HCT116 (cell line): ENCODE results near the gene SLC17A2.

Experiments
- RAD21 ChIP-seq: IDR thresholded peaks from 2 replicates; pipeline ENCODE4 v1.6.1; 2012; ENCODE audit warnings: low read depth, mild to moderate bottlenecking
- TF ChIP-seq, protein P1 (sequence below), 3 experiments: fragments of 200-600 bp in 1 of 3; sonication (generic) in 1 of 3; IDR thresholded peaks in 2 of 3; conservative IDR thresholded peaks in 1 of 3; 2 replicates each; pipeline ENCODE4 v1.5.1; 2012 to 2017; ENCODE audit warnings: low read depth in 2 of 3, low read length in 2 of 3, antibody characterized with exemption in 1 of 3, borderline replicate concordance in 1 of 3, control low read depth in 1 of 3, mild to moderate bottlenecking in 1 of 3, mixed read lengths in 1 of 3, mixed run types in 1 of 3, moderate library complexity in 1 of 3; ENCODE audit not compliant: insufficient read depth in 1 of 3

DNA sequence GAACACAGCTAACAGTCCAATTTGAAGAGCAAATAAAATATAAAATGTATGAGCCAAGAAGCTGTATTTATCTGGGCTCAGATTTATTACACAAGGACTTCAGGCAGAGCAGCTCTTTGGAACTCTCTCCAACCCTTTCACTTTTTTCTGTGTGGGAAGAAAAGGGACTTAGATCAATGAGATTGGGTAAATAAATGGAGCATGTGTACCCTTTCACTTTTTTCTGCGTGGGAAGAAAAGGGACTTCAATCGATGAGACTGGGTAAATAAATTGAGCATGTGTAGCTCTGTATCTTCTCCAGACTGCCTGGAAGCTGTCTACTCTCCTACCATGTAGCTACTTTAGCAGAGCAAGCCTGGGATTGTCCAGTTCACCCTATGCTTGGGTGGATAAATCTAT, 67.1 kb downstream of the SLC17A2 start:
- TF ChIP-seq, protein P1, sequence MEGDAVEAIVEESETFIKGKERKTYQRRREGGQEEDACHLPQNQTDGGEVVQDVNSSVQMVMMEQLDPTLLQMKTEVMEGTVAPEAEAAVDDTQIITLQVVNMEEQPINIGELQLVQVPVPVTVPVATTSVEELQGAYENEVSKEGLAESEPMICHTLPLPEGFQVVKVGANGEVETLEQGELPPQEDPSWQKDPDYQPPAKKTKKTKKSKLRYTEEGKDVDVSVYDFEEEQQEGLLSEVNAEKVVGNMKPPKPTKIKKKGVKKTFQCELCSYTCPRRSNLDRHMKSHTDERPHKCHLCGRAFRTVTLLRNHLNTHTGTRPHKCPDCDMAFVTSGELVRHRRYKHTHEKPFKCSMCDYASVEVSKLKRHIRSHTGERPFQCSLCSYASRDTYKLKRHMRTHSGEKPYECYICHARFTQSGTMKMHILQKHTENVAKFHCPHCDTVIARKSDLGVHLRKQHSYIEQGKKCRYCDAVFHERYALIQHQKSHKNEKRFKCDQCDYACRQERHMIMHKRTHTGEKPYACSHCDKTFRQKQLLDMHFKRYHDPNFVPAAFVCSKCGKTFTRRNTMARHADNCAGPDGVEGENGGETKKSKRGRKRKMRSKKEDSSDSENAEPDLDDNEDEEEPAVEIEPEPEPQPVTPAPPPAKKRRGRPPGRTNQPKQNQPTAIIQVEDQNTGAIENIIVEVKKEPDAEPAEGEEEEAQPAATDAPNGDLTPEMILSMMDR (IDR thresholded peaks at IDR 0.05 in 2 of 3, conservative IDR thresholded peaks at IDR 0.05 in 1 of 3; ENCODE audit: borderline replicate concordance in 1 of 3, insufficient read depth in 1 of 3, low read depth in 2 of 3, low read length in 2 of 3), result no peak
- no peak for TF ChIP-seq RAD21
